ENCODE results near the gene PDE4B.
"Not testable (repeated sequence)": the region's sequence is repeated elsewhere in the genome, so short reads cannot be mapped to it uniquely, and the experiment has no call there.

The PDE4B gene

GRCh38 chr1:65959896-65960567 is 167.3 kb downstream of the PDE4B start:
- DNase-seq, result no peak
- TF ChIP-seq GATA1 (IDR thresholded peaks at IDR 0.05; ENCODE audit: low read depth, low read length) (no peak), POLR2A (IDR thresholded peaks at IDR 0.05; ENCODE audit: low read length) (no peak)

GRCh38 chr1:65963156-65963888 is 170.6 kb downstream of the PDE4B start:
- no peak for TF ChIP-seq GATA1 (IDR thresholded peaks at IDR 0.05; ENCODE audit: low read depth, low read length)
- TF ChIP-seq POLR2A (IDR thresholded peaks at IDR 0.05; ENCODE audit: low read length), result no peak
- DNase-seq, result no peak

GRCh38 chr1:65964123-65964522 is 171.4 kb downstream of the PDE4B start:
- TF ChIP-seq GATA1 (IDR thresholded peaks at IDR 0.05; ENCODE audit: low read depth, low read length), result no peak
- no peak for TF ChIP-seq POLR2A (IDR thresholded peaks at IDR 0.05; ENCODE audit: low read length)
- no peak for DNase-seq

GRCh38 chr1:65965112-65965996 is 172.7 kb downstream of the PDE4B start:
- TF ChIP-seq GATA1 (IDR thresholded peaks at IDR 0.05; ENCODE audit: low read depth, low read length), result no peak
- TF ChIP-seq POLR2A (IDR thresholded peaks at IDR 0.05; ENCODE audit: low read length), result no peak
- DNase-seq, result no peak

- not testable (repeated sequence) for DNase-seq
Measured at GRCh38 chr1:65967492-65967891, 174.8 kb downstream of the PDE4B start.

- DNase-seq, result no peak
- no peak for TF ChIP-seq GATA1 (IDR thresholded peaks at IDR 0.05; ENCODE audit: low read depth, low read length)
- TF ChIP-seq POLR2A (IDR thresholded peaks at IDR 0.05; ENCODE audit: low read length), result no peak
Measured at GRCh38 chr1:65971547-65971946, 178.9 kb downstream of the PDE4B start.

GRCh38 chr1:65975708-65976107 is 183.0 kb downstream of the PDE4B start:
- DNase-seq, result no peak
- no peak for TF ChIP-seq GATA1 (IDR thresholded peaks at IDR 0.05; ENCODE audit: low read depth, low read length)
- TF ChIP-seq POLR2A (IDR thresholded peaks at IDR 0.05; ENCODE audit: low read length), result no peak

- no peak for TF ChIP-seq POLR2A (IDR thresholded peaks at IDR 0.05; ENCODE audit: low read length)
- TF ChIP-seq GATA1 (IDR thresholded peaks at IDR 0.05; ENCODE audit: low read depth, low read length), result no peak
- no peak for DNase-seq
Measured at GRCh38 chr1:65979136-65980044, 186.7 kb downstream of the PDE4B start.

GRCh38 chr1:65980237-65980636 is 187.5 kb downstream of the PDE4B start:
- TF ChIP-seq POLR2A (IDR thresholded peaks at IDR 0.05; ENCODE audit: low read length) (no peak), GATA1 (IDR thresholded peaks at IDR 0.05; ENCODE audit: low read depth, low read length) (no peak)

GRCh38 chr1:65983500-65983899 is 190.8 kb downstream of the PDE4B start:
- TF ChIP-seq GATA1 (IDR thresholded peaks at IDR 0.05; ENCODE audit: low read depth, low read length) (no peak), POLR2A (IDR thresholded peaks at IDR 0.05; ENCODE audit: low read length) (no peak)
- DNase-seq, result no peak

More at GRCh38 chr1:65980237-65980636, 187.5 kb downstream of the PDE4B start:
- no peak for DNase-seq

- DNase-seq, result no peak
- TF ChIP-seq GATA1 (IDR thresholded peaks at IDR 0.05; ENCODE audit: low read depth, low read length) (no peak), POLR2A (IDR thresholded peaks at IDR 0.05; ENCODE audit: low read length) (no peak)
Measured at GRCh38 chr1:65985393-65986066, 192.8 kb downstream of the PDE4B start.

GRCh38 chr1:65986146-65986545 is 193.5 kb downstream of the PDE4B start:
- TF ChIP-seq POLR2A (IDR thresholded peaks at IDR 0.05; ENCODE audit: low read length) (no peak), GATA1 (IDR thresholded peaks at IDR 0.05; ENCODE audit: low read depth, low read length) (no peak)

GRCh38 chr1:65990161-65990560 is 197.5 kb downstream of the PDE4B start:
- no peak for TF ChIP-seq GATA1 (IDR thresholded peaks at IDR 0.05; ENCODE audit: low read depth, low read length)
- no peak for TF ChIP-seq POLR2A (IDR thresholded peaks at IDR 0.05; ENCODE audit: low read length)
- DNase-seq, result no peak

More at GRCh38 chr1:65986146-65986545, 193.5 kb downstream of the PDE4B start:
- DNase-seq, result no peak

All from erythroblast (primary cell).